Smooth muscle cell (in vitro differentiated cells): ENCODE data around the gene TAPBPL. TPM values are rescaled to one million over a fixed set of nuclear protein-coding genes. Genes with fewer than 3 reads are reported as not detected.
A peak's percentile ranks its signal among the peaks of the same experiment; 100 is the strongest.

Experiments used
- DNase-seq: peaks from one replicate; lab custom pipeline; 2025; ENCODE audit not compliant: unreplicated experiment; lab: John Stamatoyannopoulos, UW
- H2AFZ ChIP-seq: fragments of 200-600 bp; sonication (generic); 2 replicates; pipeline ENCODE4 v1.6.0; 2016; ENCODE audit warnings: antibody characterized with exemption, low read depth, mild to moderate bottlenecking
- H3F3A ChIP-seq: fragments of 200-600 bp; sonication (generic); 2 replicates; pipeline ENCODE4 v1.6.0; 2017; ENCODE audit warnings: antibody characterized with exemption, low read depth
- H3K27ac ChIP-seq: fragments of 200-600 bp; sonication (generic); 2 replicates; pipeline ENCODE4 v1.5.1; 2016; ENCODE audit warnings: low read depth, mild to moderate bottlenecking
- H3K27me3 ChIP-seq: fragments of 200-600 bp; sonication (generic); 2 replicates; pipeline ENCODE4 v1.6.1; 2016; ENCODE audit warnings: low read depth, mild to moderate bottlenecking
- H3K36me3 ChIP-seq: fragments of 200-600 bp; sonication (generic); 2 replicates; pipeline ENCODE4 v1.5.1; 2016; ENCODE audit warnings: low read depth
- H3K4me1 ChIP-seq: fragments of 200-600 bp; sonication (generic); 2 replicates; pipeline ENCODE4 v1.5.1; 2016; ENCODE audit warnings: low read depth
- H3K4me2 ChIP-seq: fragments of 200-600 bp; sonication (generic); 2 replicates; pipeline ENCODE4 v1.6.0; 2016; ENCODE audit warnings: mild to moderate bottlenecking
- H3K4me3 ChIP-seq: fragments of 200-600 bp; sonication (generic); 2 replicates; pipeline ENCODE4 v1.5.1; 2016; ENCODE audit warnings: mild to moderate bottlenecking
- H3K79me2 ChIP-seq: fragments of 200-600 bp; sonication (generic); 2 replicates; pipeline ENCODE4 v1.6.0; 2016; ENCODE audit warnings: low read depth, mild to moderate bottlenecking
- H3K9ac ChIP-seq: fragments of 200-600 bp; sonication (generic); 2 replicates; pipeline ENCODE4 v1.6.0; 2016; ENCODE audit warnings: low read depth
- H3K9me3 ChIP-seq: fragments of 200-600 bp; sonication (generic); replicated peaks from 2 replicates; pipeline ENCODE4 v1.5.1; 2016; ENCODE audit warnings: low read depth
- H4K20me1 ChIP-seq: fragments of 200-600 bp; sonication (generic); 2 replicates; pipeline ENCODE4 v1.6.0; 2016; ENCODE audit warnings: low read depth
- CTCF ChIP-seq: fragments of 200-600 bp; sonication (generic); IDR thresholded peaks from 2 replicates; pipeline ENCODE4 v1.5.1; 2017; ENCODE audit warnings: borderline replicate concordance, mild to moderate bottlenecking, antibody characterized with exemption; ENCODE audit not compliant: insufficient read depth, poor library complexity, severe bottlenecking
- WGBS: methylation state at CpG from one replicate; pipeline ENCODE4 v1.1.7; 2016; ENCODE audit warnings: low lambda C conversion rate; 5-methylcytosine and 5-hydroxymethylcytosine counted together
- polyA plus RNA-seq: library from polyadenylated mRNA; unstranded; fragments of >200 nt; fragmentation: Nextera tagmentation; extraction: Ambion mirVana; gene quantifications from 2 replicates; pipeline ENCODE4 v1.2.1, GENCODE V29; 2016
- total RNA-seq: library from RNA; depleted of rRNA; stranded (reverse); fragments of >200 nt; gene quantifications from 2 replicates; pipeline ENCODE4 v1.2.3, GENCODE V29; 2014

TAPBPL gene
- total and polyA plus RNA-seq, 2 experiments from 2014 or later: 0.85 to 3.2 TPM

DNA sequence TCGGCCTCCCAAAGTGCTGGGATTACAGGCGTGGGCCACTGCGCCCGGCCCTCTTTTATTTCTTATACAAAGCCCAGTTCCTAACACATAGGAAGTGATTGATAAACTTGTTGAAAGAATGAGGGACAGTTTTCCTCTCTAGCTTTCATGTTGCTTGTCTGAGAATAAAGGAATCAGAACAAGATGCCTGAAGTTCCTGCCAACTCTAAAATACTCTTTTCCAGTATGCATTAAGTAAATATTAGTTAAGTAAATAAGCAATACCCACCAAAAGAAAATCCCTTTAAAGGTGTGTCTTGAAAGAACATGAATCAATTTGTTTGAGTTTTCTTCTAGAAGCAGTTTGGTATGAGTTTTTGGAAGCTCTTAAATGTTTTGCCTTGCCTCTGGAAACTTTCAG is 31.5 kb upstream of the TAPBPL start:
- no peak overlapping the region for H3K4me3 ChIP-seq
- no peaks in the 10 kb centered on the region for H3K79me2 ChIP-seq
- H3F3A ChIP-seq: no peaks in the 10 kb centered on the region
- H3K4me1 ChIP-seq: no peaks in the 10 kb centered on the region
- H3K9ac ChIP-seq: no peak overlapping the region
- no peak for TF ChIP-seq CTCF
- H2AFZ ChIP-seq: no peak overlapping the region
- H3K27ac ChIP-seq: no peak overlapping the region
- no peaks in the 10 kb centered on the region for H3K9me3 ChIP-seq
- WGBS: 95% methylated on average over 4 of the region's 4 CpGs
- H3K36me3 ChIP-seq: no peaks in the 10 kb centered on the region
- no peaks in the 10 kb centered on the region for H3K27me3 ChIP-seq
- no peaks in the 10 kb centered on the region for H4K20me1 ChIP-seq
- H3K4me2 ChIP-seq: no peak overlapping the region
- DNase-seq: no peak

GRCh38 chr12:6423267-6424007 is 28.4 kb upstream of the TAPBPL start:
- Histone ChIP-seq H3K4me2 (no peak overlapping the region), H2AFZ (no peak overlapping the region), H3K4me3 (no peak overlapping the region), H3K4me1 (no peaks in the 10 kb centered on the region), H3K9me3 (no peaks in the 10 kb centered on the region), H3K27me3 (no peaks in the 10 kb centered on the region), H3K27ac (no peak overlapping the region), H4K20me1 (no peaks in the 10 kb centered on the region), H3K79me2 (no peaks in the 10 kb centered on the region), H3K9ac (no peak overlapping the region), H3K36me3 (no peaks in the 10 kb centered on the region), H3F3A (no peaks in the 10 kb centered on the region)
- peak; percentile 19 for DNase-seq
- WGBS: 14% methylated on average over 9 of the region's 9 CpGs
- TF ChIP-seq CTCF: peak; percentile 82

- H3K9me3 ChIP-seq: no peaks in the 10 kb centered on the region
- no peak overlapping the region for H3K4me2 ChIP-seq
- DNase-seq: no peak
- H3K9ac ChIP-seq: no peak overlapping the region
- H3K27ac ChIP-seq: no peak overlapping the region
- no peak for TF ChIP-seq CTCF
- H2AFZ ChIP-seq: no peak overlapping the region
- no peaks in the 10 kb centered on the region for H3K36me3 ChIP-seq
- 79% methylated on average over 6 of the region's 6 CpGs for WGBS
- no peaks in the 10 kb centered on the region for H3F3A ChIP-seq
- H3K4me1 ChIP-seq: no peaks in the 10 kb centered on the region
- H4K20me1 ChIP-seq: no peaks in the 10 kb centered on the region
- H3K79me2 ChIP-seq: no peaks in the 10 kb centered on the region
- no peaks in the 10 kb centered on the region for H3K27me3 ChIP-seq
- no peak overlapping the region for H3K4me3 ChIP-seq
Measured at GRCh38 chr12:6424008-6424347, 27.9 kb upstream of the TAPBPL start.

DNA sequence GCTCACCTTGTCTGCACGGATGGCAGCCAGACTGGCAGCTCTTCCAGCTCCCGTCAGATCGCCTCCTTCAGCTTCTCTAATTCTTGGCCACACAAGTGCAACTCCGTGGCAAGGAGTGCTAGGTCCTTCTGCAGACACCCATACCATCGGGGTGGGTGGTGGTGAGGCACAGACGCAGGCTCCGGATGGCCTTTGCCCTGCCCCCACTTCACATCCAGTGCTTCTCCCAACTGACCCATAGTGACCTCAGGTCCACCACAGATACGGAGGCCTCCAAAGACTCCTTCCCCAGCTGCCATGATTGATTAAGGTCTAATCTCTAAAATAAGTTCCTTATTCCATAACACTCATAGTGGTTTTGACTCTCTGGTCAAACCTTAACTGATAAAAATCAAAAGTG is 27.0 kb upstream of the TAPBPL start:
- no peaks in the 10 kb centered on the region for H3K27me3 ChIP-seq
- no peak for DNase-seq
- H3K4me3 ChIP-seq: no peak overlapping the region
- H3K36me3 ChIP-seq: no peaks in the 10 kb centered on the region
- H3F3A ChIP-seq: no peaks in the 10 kb centered on the region
- H3K4me1 ChIP-seq: no peaks in the 10 kb centered on the region
- no peak overlapping the region for H2AFZ ChIP-seq
- no peak for TF ChIP-seq CTCF
- H3K9ac ChIP-seq: no peak overlapping the region
- no peak overlapping the region for H3K27ac ChIP-seq
- no peaks in the 10 kb centered on the region for H3K9me3 ChIP-seq
- no peaks in the 10 kb centered on the region for H3K79me2 ChIP-seq
- H3K4me2 ChIP-seq: no peak overlapping the region
- H4K20me1 ChIP-seq: no peaks in the 10 kb centered on the region
- 89% methylated on average over 8 of the region's 8 CpGs for WGBS
